ENCODE results near the gene KIF2C. TPM values are rescaled to one million over a fixed set of nuclear protein-coding genes. Genes with fewer than 3 reads are reported as not detected.
"Not testable (repeated sequence)": the region's sequence is repeated elsewhere in the genome, so short reads cannot be mapped to it uniquely, and the experiment has no call there.

Gene KIF2C
- polyA plus RNA-seq, 1 experiment = 35.3 TPM

DNA sequence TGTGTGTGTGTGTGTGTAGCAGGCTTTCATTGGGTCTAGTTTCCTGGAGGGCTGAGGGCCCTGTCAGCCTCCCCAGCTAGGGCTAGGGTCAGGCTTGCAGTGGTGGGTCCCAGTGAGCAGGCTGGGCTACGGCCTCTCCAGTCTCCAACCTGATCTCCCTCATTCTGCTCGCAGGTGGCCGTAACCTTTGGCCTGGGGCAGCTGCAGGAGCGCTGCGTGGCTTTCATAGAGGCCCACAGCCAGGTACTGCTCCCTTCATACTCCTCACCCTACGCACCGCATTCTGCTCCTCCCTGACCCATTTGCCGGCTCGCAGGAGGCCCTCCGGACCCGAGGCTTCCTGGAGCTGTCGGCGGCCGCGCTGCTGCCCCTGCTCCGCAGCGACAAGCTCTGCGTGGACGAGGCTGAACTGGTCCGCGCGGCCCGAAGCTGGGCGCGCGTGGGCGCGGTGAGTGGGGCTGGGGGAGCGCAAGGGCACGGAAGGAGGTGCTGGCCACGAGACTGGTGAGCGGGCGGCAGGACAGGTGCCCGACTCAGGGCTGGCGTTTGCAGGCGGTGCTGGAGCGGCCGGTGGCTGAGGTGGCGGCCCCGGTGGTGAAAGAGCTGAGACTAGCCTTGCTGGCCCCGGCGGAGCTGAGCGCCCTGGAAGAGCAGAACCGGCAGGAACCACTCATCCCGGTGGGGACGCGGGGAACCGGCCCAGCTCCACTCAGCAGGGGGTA lies 73.3 kb downstream of the KIF2C start:
- TF ChIP-seq, protein P1, sequence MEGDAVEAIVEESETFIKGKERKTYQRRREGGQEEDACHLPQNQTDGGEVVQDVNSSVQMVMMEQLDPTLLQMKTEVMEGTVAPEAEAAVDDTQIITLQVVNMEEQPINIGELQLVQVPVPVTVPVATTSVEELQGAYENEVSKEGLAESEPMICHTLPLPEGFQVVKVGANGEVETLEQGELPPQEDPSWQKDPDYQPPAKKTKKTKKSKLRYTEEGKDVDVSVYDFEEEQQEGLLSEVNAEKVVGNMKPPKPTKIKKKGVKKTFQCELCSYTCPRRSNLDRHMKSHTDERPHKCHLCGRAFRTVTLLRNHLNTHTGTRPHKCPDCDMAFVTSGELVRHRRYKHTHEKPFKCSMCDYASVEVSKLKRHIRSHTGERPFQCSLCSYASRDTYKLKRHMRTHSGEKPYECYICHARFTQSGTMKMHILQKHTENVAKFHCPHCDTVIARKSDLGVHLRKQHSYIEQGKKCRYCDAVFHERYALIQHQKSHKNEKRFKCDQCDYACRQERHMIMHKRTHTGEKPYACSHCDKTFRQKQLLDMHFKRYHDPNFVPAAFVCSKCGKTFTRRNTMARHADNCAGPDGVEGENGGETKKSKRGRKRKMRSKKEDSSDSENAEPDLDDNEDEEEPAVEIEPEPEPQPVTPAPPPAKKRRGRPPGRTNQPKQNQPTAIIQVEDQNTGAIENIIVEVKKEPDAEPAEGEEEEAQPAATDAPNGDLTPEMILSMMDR (IDR thresholded peaks at IDR 0.05; ENCODE audit: insufficient read depth, low read depth, low read length) = no peak
- Histone ChIP-seq H3K36me3 (ENCODE audit: control insufficient read depth, insufficient read depth, low read length) (peaks cover 11% of the 10 kb centered on the region), H3K27me3 (ENCODE audit: control insufficient read depth, insufficient read depth, low read length) (no peaks in the 10 kb centered on the region), H3K4me3 (ENCODE audit: low read depth, low read length) (peak overlapping the region; percentile 6)
- no peak for DNase-seq (ENCODE audit: low read depth)
- CTCF ChIA-PET = interaction anchor here (1.3 to 3.3 kb wide), 3 partner anchors 12 to 23 kb away, joined by 4 to 14 read pairs (median 5); partner anchors contain the start of gene PLK3
- POLR2A ChIA-PET = no interaction called here

DNA sequence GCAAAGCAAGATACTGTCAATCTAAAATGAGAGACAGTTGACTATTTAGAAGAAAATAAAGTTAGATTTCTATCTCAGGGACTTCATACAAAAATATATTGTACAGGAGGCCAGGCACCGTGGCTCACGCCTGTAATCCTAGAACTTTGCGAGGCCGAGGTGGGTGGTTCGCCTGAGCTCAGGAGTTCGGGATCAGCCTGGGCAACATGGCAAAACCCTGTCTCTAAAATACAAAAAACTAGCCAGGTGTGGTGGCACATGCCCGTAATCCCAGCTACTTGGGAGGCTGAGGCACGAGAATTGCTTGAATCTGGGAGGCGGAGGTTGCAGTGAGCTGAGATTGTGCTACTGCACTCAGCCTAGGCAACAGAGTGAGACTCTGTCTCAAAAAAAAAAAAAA lies 76.3 kb downstream of the KIF2C start:
- not testable (repeated sequence) for H3K4me3 ChIP-seq (ENCODE audit: low read depth, low read length); H3K27me3 ChIP-seq (ENCODE audit: control insufficient read depth, insufficient read depth, low read length); DNase-seq (ENCODE audit: low read depth)
- CTCF ChIA-PET = interaction anchor here (0.8 kb wide), 2 partner anchors 16 to 21 kb away, joined by 4 to 5 read pairs; partner anchors contain the start of gene PLK3
- H3K36me3 ChIP-seq (ENCODE audit: control insufficient read depth, insufficient read depth, low read length) = peaks cover 11% of the 10 kb centered on the region
- POLR2A ChIA-PET = interaction anchor here (0.5 kb wide), 1 partner anchor 148 kb away, joined by 9 read pairs; no protein-coding TSS in a partner anchor

DNA sequence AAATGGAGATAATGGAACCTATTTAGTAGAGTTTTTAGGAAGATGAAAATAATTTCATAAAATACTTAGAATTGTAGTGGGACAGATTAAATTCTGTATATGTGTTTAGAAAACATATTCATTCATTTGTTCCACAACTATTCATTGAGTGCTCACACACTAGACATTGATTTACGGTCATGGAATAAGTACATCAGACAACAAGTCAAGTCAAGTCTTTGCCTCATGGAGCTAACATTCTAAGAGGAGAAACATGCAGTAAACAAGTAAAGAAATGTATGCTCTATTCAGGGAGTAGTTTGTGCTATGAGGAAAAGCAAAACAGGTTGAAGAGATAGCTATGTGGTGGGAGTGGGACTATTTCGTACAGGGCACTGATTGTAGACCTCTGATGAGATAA lies 77.7 kb downstream of the KIF2C start:
- no peak for DNase-seq (ENCODE audit: low read depth)
- Histone ChIP-seq H3K4me3 (ENCODE audit: low read depth, low read length) (no peak overlapping the region), H3K27me3 (ENCODE audit: control insufficient read depth, insufficient read depth, low read length) (no peaks in the 10 kb centered on the region), H3K36me3 (ENCODE audit: control insufficient read depth, insufficient read depth, low read length) (peaks cover 11% of the 10 kb centered on the region)
- TF ChIP-seq, protein P1 (IDR thresholded peaks at IDR 0.05; ENCODE audit: insufficient read depth, low read depth, low read length) = no peak
- POLR2A ChIA-PET = no interaction called here
- CTCF ChIA-PET = interaction anchor here (0.9 kb wide), 1 partner anchor 24 kb away, joined by 3 read pairs; no protein-coding TSS in a partner anchor

Small RNAs within 50 kb of the gene (small RNA-seq; reads per million reads assigned to genes)
- gene RNU5D-1 (ENCODE audit: insufficient read length, low read depth, low replicate concordance) (32.4 reads per million, percentile 87 among the genes with 10 or more reads in this experiment), gene RNU5F-1 (ENCODE audit: insufficient read length, low read depth, low replicate concordance) (14.5 reads per million, percentile 80 among the genes with 10 or more reads in this experiment), gene SNORD38A (ENCODE audit: insufficient read length, low read depth, low replicate concordance) (18,045 reads per million, percentile 99 among the genes with 10 or more reads in this experiment), gene SNORD38B (ENCODE audit: insufficient read length, low read depth, low replicate concordance) (not detected), gene SNORD46 (ENCODE audit: insufficient read length, low read depth, low replicate concordance) (3.8 reads per million, percentile 50 among the genes with 10 or more reads in this experiment), gene SNORD55 (ENCODE audit: insufficient read length, low read depth, low replicate concordance) (not detected)

Other genes starting within 250 kb of the KIF2C start
- 7.9 and 12.1 TPM in 2 replicates for gene TMEM53, start 65.4 kb upstream of the KIF2C start, polyA plus RNA-seq (2011; rRNA removed)
- 0.71 and 0.86 TPM in 2 replicates for gene ARMH1, start 65.1 kb upstream of the KIF2C start, polyA plus RNA-seq (2011; rRNA removed)
- gene RNU5D-1, start 8.7 kb upstream of the KIF2C start, polyA plus RNA-seq (2011; rRNA removed) = not detected in 2 replicates
- gene RPS8, start 35.7 kb downstream of the KIF2C start, polyA plus RNA-seq (2011; rRNA removed) = 3,104 and 3,306 TPM in 2 replicates
- 0.16 and 0.22 TPM in 2 replicates for gene BEST4, start 48.3 kb downstream of the KIF2C start, polyA plus RNA-seq (2011; rRNA removed)
- 25.9 and 45.9 TPM in 2 replicates for gene PLK3, start 60.5 kb downstream of the KIF2C start, polyA plus RNA-seq (2011; rRNA removed)
- gene DYNLT4, start 67.5 kb downstream of the KIF2C start, polyA plus RNA-seq (2011; rRNA removed) = 0.26 TPM in 1 of 2 replicates, not detected in the other
- gene BTBD19, start 68.7 kb downstream of the KIF2C start, polyA plus RNA-seq (2011; rRNA removed) = 18.0 and 25.7 TPM in 2 replicates
- gene PTCH2, start 103.4 kb downstream of the KIF2C start, polyA plus RNA-seq (2011; rRNA removed) = 0.12 and 0.17 TPM in 2 replicates
- gene EIF2B3, start 246.8 kb downstream of the KIF2C start, polyA plus RNA-seq (2011; rRNA removed) = 23.1 and 35.7 TPM in 2 replicates

Measured in BJ (cell line).